Measurements from ENCODE around the gene TP53BP1.

Gene TP53BP1

DNA sequence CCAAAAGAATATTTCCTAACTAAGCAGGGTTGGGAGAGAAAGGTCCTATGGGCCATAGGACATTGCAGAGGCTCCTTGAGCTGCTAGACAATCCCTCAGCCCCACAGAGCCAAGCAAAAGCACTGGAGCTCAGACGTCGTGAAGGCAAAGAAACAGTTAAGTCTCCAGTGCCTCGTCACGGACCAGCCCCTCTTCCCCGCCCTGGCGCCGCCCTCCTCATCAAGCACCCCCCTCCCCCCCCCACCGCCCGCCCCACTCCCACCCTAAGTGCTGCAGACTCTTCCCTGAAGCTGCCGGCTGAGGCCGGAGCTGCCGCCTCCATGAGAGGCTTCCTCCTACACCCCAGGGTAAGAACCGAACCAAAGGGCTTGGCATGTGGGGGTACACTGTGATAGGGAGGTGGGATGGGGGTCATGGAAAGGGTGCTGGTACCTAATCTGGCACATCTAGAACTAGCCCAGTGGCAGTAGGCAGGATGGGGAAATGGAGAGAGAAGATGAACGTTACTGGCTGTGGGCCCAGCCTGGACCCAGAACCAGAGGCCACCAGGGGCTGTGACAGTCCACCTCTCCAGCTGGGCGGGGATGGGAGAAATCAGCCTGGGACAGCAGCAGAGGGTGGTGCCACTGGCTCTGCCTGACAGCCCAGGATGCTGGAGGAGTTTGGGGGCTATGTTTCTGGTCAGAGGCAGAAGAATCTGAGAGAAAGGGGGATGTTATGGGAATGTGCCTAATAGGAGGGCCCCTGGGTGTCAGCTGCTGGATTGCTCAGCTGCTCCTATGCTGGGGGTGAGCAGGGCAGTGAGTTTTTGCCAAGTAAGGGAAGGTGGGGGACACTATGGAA is 24.6 kb upstream of the TP53BP1 start, which contains the start of gene MAP1A:
Gene MAP1A, plus strand, starts transcription at position 255 of the 843 bp plus-strand sequence. CDS start 3,866 bp downstream, outside the sequence.
- DNase-seq = peak; percentile 66

DNA sequence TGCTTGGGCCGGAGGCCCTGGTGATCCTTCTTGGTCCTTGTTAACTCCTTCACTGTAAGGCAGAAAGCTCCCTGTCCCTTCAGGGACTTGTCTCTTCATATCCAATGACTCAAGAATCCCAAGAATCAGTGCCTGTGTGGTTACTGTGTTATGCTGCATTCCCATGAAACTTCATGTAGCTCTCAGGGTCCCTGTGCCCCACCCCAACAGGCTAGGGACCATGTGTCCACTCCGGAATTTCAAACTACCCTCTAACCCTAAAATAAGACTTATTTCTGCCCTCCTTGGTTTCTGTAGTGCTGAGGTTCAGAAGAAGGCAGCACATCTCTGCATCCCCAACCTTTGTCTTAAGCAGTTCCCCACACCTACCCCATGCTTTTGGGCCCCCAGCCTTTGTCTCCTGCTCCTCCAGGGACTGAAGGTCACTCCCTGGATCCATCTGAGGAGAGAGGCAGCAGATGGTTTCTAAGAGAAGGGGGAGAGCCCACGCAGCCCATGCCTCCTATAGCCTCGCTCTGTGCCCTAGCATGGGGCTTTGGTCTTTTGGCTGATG is 23.9 kb upstream of the TP53BP1 start:
- DNase-seq = no peak

DNA sequence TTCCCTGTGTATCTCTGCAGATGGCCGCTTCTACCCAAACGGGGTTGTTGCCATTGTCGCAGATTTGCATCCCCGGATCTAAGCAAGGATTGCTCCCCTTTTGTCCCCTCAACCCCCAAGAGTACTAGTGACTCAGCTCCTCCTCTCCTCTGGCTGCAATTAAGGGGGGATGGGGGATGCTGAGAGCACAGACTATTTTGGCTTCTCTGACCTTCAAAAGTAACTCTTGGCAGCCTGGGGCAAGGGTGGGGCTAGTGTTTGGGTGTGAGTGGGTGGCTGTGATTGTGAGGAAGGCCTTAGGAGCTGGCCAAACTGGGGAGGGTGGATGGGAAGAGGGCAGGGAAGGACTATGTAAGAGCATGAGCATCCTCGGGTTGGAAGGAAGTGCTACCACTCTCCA is 23.2 kb upstream of the TP53BP1 start:
- DNase-seq = no peak

DNA sequence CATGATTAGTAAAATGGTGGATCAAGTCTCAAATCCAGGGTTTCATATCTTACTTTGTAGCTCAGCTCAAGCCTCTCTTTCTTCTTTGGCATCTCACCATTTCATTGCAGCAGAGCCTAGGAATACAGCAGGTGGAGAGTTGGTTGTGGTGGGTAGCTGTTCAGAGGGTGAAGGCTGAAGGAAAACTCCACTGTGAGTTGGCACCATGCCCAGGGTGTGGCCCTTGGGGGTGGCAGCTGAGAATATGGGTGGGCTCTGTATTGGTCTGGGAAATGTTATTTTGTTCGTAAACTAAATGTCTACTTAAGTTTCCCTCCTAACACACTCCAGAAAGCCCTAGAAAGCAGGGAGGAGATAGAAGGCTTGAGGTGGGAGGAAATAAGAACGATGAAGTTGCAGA is 22.8 kb upstream of the TP53BP1 start:
- no peak for DNase-seq

DNA sequence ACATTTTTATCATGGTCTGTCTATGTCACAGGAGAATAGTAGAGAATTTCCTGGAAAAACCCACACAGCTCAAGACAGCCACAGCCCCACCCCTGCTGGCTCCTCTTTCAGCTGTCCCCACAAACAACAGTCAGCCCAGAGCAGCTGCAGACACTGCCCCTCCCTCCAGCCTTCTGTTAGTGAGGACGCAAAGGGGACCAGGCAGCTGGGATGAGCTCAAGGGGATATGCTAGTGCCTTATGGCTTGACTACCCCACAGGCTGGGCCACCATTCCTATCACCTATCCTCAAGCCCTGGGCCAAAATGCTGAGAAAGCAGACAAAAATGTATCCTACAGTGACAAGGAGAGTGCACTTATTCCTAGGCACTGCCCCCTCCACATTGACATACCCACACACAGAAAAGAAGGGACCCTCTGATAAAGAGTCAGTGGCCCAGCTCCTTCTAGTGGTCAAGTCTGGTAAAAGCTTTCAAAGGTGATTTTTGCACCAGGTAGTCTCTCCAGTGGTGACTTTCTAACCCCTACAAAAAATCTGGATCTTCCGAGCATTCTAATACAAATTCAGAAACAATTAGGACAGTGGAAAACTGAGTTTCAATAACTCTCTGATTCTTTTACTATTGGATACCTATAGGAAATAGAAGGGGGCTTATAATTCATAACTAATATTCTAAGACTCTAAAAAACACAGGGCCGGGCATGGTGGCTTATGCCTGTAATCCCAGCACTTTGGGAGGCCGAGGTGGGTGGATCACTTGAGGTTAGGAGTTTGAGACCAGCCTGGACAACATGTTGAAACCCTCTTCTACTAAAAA is 21.5 kb upstream of the TP53BP1 start:
- DNase-seq = peak; percentile 79

DNA sequence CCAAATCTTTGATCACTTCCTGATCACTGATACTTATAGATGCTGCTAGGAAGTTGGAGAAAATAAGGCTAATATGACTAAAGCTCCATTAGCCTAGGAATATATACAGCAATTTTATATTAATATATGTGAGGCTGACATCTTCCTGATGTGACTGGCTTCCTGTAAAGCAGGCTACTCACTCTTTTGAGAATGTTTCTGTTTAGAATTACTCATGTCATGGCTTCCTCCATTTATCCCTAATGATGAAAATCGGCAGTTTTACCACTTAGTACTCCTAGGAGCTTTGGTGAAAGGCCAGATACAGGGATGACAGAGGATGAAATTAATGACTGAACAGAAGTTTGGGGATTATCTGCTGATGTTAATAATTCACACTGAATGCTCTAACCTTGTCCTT is 20.6 kb upstream of the TP53BP1 start:
- no peak for DNase-seq

DNA sequence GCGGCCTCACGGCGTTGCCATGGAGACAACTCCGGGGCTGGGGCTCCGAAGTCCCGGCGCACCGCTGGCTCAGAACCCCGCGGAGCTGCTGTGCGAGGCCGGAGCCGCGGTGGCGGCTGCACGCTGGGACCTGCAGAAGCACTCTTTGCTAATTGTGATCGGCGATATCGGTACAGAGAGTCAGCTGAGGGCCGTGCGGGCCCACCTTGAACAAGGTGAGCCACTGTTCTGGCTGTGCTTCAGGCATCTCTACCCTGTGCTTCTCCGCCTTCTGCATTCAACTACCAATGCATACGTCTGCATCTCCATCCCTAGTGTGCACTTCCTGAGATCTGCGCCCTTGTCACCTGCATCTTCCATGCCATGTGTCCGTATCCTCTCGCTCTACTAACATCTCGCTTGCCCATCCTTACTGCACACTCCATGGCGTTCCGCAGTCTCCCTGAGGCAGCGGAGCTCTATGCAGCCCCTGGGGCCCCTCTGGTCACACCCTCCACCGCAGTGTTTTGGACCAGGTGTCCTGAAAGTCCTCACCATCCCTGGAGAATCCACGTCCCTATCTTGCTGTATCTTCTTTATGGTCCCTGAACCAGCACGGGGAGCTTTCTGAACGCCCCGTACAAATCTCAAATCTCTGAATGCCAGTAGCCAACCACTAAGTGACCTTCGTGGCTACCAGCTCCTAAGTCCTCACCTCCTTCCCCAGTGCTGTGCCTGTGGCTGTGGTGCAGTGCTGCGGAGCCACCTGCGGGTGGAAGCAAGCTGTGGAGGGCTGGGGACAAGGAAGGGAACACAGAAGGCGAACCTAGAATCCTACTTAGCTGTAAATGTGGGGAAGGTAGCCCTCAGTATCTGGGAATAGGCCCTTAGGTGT is 18.3 kb upstream of the TP53BP1 start:
- peak; percentile 36 for DNase-seq

DNA sequence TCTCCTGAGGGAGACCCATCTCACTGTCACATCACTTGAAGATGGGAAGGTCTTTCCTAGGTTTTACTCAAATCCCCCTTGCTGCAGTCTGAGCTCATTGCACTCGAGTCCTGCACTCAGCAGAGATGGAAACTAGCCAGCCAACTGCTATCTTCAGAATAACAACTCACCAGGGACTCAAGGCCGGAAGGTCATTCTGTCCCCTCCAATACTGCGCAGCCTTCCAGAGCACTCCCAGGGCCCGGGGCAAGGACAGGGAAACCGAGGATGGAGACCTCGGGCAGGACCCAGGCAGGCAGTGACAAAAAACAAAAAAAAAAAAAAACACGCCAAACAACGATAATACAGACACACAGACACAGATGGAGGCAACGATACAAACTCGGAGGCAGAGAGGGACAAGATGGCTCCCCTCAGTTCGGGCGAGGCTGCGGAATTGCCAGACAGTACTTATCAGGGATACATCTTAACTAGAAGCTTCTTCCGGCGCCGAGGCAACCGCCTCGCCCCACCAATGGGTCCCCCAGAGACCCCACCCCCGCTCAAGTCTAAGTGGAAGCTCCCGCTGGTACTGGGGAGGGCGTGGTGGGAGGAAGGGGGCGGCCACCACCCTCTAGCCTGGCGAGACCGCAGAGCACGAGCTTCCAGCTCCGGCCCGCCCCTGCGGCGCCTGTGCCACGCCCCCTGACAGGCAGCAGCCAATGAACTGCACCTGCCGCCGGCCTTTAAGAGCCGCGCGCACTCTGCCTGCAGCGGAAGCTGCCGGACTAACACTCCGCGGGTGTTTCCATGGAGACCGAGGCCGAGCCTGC is 17.4 kb upstream of the TP53BP1 start:
- peak; percentile 99 for DNase-seq

DNA sequence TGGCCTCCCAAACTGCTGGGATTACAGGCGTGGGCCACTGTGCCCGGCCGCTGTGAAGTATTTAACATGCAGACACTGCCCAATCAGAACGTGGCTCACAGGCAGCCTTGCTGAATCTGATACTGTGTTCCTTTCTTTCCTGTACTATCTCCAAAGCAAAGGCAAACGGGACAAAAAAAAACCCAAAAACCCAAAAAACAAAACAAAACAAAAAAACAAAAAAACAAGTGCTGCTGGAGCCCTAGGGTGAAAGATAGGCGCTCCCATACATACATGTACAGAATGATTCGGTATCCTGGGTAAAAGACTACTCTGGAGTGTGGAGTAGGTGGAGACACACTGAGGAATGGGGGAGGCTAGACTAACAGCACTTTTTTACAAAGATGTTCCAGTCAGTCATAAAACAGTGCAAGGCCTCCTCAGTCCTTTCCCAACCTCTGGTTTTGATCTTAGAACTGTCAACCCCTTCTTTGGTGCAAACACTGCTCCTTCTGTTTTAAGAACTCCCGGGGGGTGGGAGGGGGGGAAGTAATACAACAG is 16.8 kb upstream of the TP53BP1 start:
- DNase-seq = no peak

DNA sequence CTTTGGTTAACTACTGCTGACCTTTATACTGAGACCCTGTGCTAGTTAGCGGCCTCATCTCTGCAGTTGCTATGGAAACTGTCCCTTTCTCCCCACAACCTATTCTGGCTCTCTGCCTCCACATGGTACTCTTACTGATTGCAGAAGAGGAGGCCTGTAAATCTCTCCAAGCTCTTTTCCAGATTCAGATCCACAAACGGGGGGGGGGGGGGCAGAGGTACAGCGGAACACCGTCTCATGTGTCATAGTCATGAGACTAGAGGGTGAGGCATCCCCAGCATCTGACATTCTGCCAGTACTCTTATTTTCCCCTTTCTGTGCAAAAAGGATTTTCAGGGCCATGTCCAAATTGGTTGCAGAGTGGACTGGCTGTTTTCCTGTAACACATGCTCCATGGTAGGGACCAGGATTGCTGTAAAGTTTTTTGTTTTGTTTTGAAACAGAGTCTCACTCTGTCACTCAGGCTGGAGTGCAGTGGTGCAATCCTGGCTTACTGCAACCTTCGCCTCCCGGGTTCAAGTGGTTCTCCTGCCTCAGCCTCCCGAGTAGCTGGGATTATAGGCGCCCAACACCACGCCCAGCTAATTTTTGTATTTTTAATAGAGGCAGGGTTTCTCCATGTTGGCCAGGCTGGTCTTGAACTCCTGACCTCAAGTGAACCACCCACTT is 16.2 kb upstream of the TP53BP1 start:
- DNase-seq = no peak

DNA sequence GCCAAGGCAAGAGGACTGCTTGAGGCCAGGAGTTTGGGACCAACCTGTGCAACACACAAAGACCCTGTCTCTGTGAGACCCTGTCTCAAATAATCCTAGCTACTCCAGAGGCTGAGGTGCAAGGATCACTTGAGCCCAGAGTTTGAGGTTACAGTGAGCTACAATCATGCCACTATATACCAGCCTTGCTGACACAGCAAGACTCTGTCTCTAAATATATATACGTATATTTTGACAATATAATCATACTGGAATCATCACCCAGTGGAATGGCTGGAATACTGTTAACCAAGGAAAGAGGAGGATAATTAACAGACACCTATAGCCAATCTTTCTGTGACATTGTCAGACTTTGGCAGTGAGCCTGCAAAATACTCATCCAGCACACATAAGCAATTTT is 15.5 kb upstream of the TP53BP1 start:
- no peak for DNase-seq

DNA sequence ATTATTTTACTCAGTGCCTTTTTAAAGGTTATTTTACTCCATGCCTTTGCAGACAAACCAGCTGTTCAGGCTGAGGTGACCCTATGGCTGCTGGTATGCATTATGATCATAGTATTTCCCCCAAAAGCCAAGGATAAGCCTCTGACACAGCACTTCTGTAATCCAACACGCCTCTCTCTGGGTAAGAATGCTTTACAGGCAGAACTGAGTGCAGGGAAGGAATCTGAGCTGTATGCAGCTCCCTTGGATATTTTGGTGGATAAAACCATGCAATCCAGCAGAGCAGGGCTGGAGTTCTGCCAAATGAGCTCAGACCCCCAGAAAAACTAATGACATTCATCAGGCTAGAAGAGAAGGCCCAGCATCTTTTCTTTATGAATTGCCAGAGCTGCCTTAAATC is 12.8 kb upstream of the TP53BP1 start:
- no peak for DNase-seq

DNA sequence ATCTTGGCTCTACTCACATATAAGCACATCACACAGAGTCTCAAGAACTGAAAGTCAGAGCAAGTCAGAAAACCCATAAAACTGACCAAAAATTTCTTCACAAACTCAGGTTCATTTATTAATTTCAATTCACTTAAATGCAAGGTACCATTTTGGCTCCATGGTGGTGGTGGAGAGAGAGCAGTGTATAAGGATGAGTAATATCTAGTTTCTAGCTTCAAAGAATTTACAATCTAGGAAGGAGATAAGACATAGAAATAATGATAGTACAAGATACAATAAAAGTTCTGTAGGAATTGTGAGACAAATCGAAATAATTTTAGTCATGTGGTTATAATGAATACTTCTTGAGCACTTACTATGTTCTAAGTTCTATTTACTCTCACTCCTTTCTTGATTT is 6.7 kb upstream of the TP53BP1 start:
- no peak for DNase-seq

DNA sequence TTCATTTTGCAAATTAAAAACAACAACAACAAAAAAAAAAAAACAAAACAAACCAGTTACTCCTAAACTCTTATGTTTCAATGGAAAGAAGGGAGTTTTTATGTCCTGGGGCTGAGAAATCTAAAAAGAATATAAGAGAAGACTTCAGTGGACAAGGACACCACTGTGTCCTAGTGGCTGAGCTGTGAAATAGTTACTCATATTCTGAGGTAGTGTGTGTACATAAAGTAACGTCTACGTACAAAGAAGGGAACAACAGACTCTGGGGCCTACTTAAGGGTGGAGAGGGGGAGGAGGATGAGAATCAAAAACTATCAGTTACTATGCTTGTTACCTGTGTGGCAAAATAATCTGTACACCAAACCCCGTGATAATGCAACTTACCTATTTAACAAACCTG is 6.0 kb upstream of the TP53BP1 start:
- DNase-seq = no peak

DNA sequence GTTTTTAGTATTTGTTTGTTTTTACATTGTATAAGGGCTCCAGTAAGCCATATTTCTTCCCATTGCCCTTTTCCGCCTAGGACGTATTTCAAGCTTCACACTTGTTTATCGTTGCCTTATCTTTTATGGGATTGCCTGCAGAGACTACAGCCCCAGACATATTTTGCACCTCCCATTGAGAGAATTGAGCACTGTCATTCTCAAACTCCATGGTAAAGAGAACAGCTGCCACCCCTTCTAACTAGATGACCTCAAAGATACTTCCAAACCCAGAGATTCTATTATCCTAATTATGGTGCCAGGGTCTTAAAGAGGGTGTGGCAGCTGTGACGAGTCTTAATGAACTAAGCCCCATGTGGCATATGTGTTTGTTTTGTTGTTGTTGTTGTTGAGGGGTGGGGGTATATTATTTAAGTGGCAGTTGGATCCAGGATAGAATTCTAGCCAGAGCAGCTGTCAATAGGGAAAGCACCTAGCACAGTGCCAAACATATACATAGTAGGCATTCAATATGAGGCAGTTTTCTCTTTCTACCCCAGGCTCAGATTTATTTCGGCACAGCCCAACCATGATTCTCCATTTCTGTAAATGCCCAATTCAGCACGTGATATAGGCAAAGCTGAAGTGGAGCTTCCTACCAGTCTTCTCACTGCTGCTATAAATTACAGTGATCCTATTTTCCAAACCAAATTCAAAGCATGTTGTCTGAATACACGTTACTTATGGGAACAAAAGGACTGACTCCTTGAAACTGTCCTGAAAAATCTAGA is 932 bp upstream of the TP53BP1 start:
- DNase-seq = no peak

DNA sequence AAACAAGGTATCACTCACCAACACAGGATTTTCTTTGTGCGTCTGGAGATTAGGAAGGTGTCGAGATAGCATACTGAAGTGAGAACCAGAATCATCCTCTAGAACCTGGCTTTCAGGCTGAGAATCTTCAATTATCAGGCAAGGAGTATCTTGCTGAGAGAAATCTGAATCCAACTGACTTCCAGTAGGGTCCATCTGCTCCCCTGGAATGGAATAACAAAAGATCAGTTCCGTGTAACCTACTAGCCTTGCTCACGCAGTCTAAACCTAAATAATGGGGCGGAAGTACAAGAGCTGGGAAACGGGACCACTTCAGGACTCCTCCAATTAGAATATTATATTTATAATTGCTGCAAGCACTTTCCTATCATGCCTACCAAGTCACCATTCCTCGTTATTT is 690 bp downstream of the TP53BP1 start:
- no peak for DNase-seq

DNA sequence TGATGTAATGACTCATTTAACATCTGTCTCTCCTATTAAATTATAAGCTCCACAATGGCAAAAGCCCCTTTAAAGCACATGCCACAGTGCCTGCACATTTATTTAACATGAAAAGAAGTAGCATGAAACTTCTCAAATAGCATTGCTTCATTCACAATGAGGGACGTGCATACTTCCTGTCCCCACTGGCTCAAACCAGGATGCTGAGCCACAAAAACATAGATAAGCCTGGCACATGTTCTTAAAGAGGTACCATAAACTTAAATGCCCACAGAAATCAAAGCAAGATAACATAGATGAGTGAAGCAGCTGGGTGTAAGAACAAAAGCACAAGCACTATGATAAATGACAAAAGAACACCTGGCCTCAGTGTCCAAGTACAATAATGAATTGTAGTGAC is 3.8 kb downstream of the TP53BP1 start:
- DNase-seq = no peak

DNA sequence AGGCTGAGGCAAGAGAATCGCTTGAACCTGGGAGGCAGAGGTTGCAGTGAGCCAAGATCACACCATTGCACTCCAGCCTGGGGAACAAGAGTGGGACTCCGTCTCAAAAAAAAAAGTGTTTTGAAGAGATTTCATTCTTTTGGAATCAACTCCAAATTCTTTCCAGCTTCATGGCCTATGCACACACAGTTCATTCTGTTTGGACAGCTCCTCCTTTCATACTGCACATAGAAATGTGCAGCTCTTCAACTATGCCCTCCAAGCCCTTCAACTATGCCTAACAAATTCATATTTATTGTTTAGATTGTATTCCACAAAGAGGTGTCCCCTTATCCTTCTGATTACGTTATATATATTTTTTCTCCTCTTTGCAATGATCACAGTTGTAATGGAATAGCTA is 4.2 kb downstream of the TP53BP1 start:
- no peak for DNase-seq

DNA sequence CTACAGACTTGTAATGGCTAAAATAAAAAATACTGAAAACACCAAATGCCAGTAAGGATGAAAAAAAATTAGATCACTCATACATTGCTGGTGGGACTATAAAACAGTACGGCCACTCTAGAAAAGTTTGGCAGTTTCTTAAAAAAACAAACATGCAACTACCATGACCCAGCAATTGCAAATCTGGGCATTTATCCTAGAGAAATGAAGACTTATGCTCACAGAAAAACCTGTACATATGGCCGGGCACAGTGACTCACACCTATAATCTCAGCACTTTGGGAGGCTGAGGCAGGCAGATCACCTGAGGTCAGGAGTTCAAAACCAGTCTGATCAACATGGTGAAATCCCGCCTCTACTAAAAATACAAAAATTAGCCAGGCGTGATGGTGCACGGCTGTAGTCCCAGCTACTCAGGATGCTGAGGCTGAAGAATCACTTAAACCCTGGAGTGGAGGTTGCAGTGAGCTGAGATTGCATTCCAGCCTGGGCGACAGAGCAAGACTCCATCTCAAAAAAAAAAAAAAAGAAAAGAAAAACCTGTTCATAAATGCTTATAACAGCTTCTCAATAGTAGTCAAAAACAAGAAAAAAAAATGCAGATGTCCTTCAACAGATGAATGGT is 5.6 kb downstream of the TP53BP1 start:
- DNase-seq = no peak

DNA sequence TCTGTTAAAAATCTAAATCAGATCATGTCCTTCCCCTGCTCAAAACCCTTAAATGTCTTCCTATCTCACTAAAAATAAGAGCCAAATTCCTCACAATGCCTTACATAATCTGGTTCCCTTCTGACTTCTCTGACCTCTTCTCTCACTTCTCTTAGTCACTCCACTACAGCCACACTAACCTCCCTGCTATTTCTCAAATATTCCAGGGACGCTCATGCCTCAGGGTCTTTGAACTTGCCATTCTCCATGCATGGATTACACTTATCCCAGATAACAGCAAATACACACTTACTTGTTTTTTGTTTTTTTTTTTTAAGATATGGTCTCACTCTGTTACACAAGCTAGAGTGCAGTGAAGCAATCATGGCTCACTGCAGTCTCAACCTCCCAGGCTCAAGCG is 8.5 kb downstream of the TP53BP1 start:
- no peak for DNase-seq

Measured in midbrain (tissue), 1 donor.